ENCODE data around the gene MAPKBP1.

DNA sequence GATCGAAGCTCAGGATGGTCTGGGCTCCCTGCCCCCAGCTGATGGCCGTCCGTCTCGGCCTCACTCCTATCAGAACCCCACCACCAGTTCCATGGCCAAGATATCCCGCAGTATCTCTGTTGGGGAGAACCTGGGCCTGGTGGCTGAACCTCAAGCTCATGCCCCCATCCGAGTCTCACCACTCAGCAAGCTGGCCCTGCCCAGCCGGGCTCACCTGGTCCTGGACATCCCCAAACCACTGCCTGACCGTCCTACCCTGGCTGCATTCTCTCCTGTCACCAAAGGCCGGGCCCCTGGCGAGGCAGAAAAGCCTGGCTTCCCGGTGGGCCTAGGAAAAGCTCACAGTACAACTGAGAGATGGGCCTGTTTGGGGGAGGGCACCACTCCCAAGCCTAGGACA, 49.2 kb downstream of the MAPKBP1 start:
- TF ChIP-seq POLR2A (IDR thresholded peaks at IDR 0.05; ENCODE audit: low read depth) (no peak), EP300 (IDR thresholded peaks at IDR 0.05) (no peak)
- TF ChIP-seq, protein P1, sequence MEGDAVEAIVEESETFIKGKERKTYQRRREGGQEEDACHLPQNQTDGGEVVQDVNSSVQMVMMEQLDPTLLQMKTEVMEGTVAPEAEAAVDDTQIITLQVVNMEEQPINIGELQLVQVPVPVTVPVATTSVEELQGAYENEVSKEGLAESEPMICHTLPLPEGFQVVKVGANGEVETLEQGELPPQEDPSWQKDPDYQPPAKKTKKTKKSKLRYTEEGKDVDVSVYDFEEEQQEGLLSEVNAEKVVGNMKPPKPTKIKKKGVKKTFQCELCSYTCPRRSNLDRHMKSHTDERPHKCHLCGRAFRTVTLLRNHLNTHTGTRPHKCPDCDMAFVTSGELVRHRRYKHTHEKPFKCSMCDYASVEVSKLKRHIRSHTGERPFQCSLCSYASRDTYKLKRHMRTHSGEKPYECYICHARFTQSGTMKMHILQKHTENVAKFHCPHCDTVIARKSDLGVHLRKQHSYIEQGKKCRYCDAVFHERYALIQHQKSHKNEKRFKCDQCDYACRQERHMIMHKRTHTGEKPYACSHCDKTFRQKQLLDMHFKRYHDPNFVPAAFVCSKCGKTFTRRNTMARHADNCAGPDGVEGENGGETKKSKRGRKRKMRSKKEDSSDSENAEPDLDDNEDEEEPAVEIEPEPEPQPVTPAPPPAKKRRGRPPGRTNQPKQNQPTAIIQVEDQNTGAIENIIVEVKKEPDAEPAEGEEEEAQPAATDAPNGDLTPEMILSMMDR (IDR thresholded peaks at IDR 0.05): no peak

Data from esophagus muscularis mucosa (tissue), 4 donors.